Measurements from ENCODE around the gene LMX1A.

DNA sequence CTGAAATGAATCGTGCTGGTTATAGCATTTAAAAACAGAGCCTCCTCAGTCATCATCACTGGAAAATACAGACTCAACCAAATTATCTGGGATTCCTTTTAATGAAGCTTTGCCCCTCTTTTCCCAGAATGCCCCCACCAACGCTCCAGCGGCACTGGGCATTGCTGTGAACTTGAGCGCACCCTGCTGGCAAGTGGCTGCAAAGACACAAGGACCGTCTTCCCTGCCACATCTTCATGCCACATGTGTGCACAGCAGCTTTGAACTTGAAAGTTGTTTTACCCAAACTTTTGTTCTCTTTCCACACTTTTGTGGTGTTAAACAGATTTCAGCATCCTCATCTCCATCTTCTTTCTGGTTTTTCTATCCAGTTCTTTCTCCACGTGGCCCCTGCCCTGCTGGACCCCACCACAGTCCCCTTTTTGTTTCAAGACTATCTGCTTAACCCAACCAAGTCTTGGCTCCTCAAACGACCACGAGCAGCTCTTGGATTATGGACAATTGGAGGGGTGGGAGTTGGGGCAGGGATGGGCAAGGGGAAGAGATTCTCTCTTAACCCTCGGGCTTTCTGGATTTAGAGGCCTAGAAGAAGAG lies 12.8 kb upstream of the LMX1A start:
- TF ChIP-seq, protein P1, sequence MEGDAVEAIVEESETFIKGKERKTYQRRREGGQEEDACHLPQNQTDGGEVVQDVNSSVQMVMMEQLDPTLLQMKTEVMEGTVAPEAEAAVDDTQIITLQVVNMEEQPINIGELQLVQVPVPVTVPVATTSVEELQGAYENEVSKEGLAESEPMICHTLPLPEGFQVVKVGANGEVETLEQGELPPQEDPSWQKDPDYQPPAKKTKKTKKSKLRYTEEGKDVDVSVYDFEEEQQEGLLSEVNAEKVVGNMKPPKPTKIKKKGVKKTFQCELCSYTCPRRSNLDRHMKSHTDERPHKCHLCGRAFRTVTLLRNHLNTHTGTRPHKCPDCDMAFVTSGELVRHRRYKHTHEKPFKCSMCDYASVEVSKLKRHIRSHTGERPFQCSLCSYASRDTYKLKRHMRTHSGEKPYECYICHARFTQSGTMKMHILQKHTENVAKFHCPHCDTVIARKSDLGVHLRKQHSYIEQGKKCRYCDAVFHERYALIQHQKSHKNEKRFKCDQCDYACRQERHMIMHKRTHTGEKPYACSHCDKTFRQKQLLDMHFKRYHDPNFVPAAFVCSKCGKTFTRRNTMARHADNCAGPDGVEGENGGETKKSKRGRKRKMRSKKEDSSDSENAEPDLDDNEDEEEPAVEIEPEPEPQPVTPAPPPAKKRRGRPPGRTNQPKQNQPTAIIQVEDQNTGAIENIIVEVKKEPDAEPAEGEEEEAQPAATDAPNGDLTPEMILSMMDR (IDR thresholded peaks at IDR 0.05) = peak; percentile 67 to 81 (median 70)
- no peak for TF ChIP-seq POLR2A (IDR thresholded peaks at IDR 0.05)
